B cell (primary cell): ENCODE results near the gene ZFYVE16. TPM values are rescaled to one million over a fixed set of nuclear protein-coding genes. Genes with fewer than 3 reads are reported as not detected.

Source experiments
- ATAC-seq: fragments of 200-7000 bp; cut with Tn5 transposase; one replicate; pipeline ENCODE4 v1.10.0; 2021; ENCODE audit warnings: low read depth, mild to moderate bottlenecking, moderate number of reproducible peaks, moderate library complexity
- CTCF ChIA-PET: fragments of 350-600 bp; sonication (Branson Sonifier 250); formaldehyde crosslinking; loops from one replicate; lab custom pipeline; 2021; ENCODE audit warnings: antibody characterized with exemption, inconsistent platforms; lab: Charles Lee
- POLR2A ChIA-PET: fragments of 350-600 bp; sonication (Branson Sonifier 250); formaldehyde crosslinking; loops from one replicate; lab custom pipeline; 2021; ENCODE audit warnings: antibody characterized with exemption; lab: Charles Lee
- DNase-seq: peaks from one replicate; pipeline ENCODE4 v3.0.0; 2013
- H2AFZ ChIP-seq: 2 replicates; pipeline ENCODE4 v1.6.1; 2012; ENCODE audit warnings: mild to moderate bottlenecking, low read depth, low read length; ENCODE audit not compliant: insufficient read depth, poor library complexity, severe bottlenecking
- H3K27ac ChIP-seq, 2 donors: 1 replicate in 1 of 2; 2 replicates in 1 of 2; pipeline ENCODE4 v1.5.1; 2012 to 2013; ENCODE audit warnings: low read length in 2 of 2, mild to moderate bottlenecking in 2 of 2, moderate library complexity in 1 of 2
- H3K27me3 ChIP-seq, 4 experiments: fragments of 200-600 bp in 1 of 4; sonication (generic) in 1 of 4; replicated peaks in 1 of 4; 1 replicate in 2 of 4; 2 replicates in 2 of 4; pipeline versions ENCODE4 v1.6.1 to v1.7.0; 2013 to 2016; ENCODE audit warnings: low read length in 3 of 4, mild to moderate bottlenecking in 2 of 4, mixed read lengths in 1 of 4, moderate library complexity in 1 of 4; ENCODE audit not compliant: insufficient read depth in 4 of 4, control insufficient read depth in 3 of 4; ENCODE audit errors: control extremely low read depth in 1 of 4
- H3K36me3 ChIP-seq, 2 experiments: replicated peaks in 1 of 2; 1 replicate in 1 of 2; 2 replicates in 1 of 2; pipeline versions ENCODE4 v1.6.1 to v1.7.1; 2013; ENCODE audit warnings: low read length in 1 of 2; ENCODE audit not compliant: insufficient read depth in 2 of 2, control insufficient read depth in 1 of 2; ENCODE audit errors: control extremely low read depth in 1 of 2, extremely low read depth in 1 of 2
- H3K4me1 ChIP-seq, 2 donors: fragments of 200-600 bp in 1 of 2; sonication (generic) in 1 of 2; 1 replicate in 1 of 2; 2 replicates in 1 of 2; pipeline versions ENCODE4 v1.5.1 to v1.6.1; 2013 to 2017; ENCODE audit warnings: low read length in 2 of 2; ENCODE audit not compliant: control insufficient read depth in 2 of 2, insufficient read depth in 2 of 2
- H3K4me2 ChIP-seq: replicated peaks from 2 replicates; pipeline ENCODE3; 2012; ENCODE audit warnings: mild to moderate bottlenecking, low read depth, low read length; ENCODE audit not compliant: poor library complexity, severe bottlenecking
- H3K4me3 ChIP-seq, 5 experiments: fragments of 200-600 bp in 1 of 5; sonication (generic) in 1 of 5; 1 replicate in 3 of 5; 2 replicates in 2 of 5; pipeline versions ENCODE4 v1.5.1 to v1.7.0; 2011 to 2016; ENCODE audit warnings: low read length in 4 of 5, mild to moderate bottlenecking in 4 of 5, low read depth in 2 of 5, control low read depth in 1 of 5, moderate library complexity in 1 of 5; ENCODE audit not compliant: insufficient read depth in 1 of 5; ENCODE audit errors: control extremely low read depth in 1 of 5, extremely low read depth in 1 of 5
- H3K79me2 ChIP-seq: fragments of 200-600 bp; sonication (generic); one replicate; pipeline ENCODE4 v1.6.0; 2016; ENCODE audit warnings: low read length; ENCODE audit not compliant: control insufficient read depth, insufficient read depth
- H3K9ac ChIP-seq: fragments of 200-600 bp; sonication (generic); 2 replicates; pipeline ENCODE4 v1.6.1; 2017; ENCODE audit warnings: mild to moderate bottlenecking, low read length, moderate library complexity
- H3K9me3 ChIP-seq, 3 donors: one replicate each; pipeline versions ENCODE4 v1.6.1 to v1.7.1; 2013; ENCODE audit warnings: low read length in 2 of 3; ENCODE audit not compliant: control insufficient read depth in 2 of 3, insufficient read depth in 1 of 3; ENCODE audit errors: control extremely low read depth in 1 of 3
- H4K20me1 ChIP-seq: 2 replicates; pipeline ENCODE4 v1.6.0; 2012; ENCODE audit warnings: mild to moderate bottlenecking, low read length; ENCODE audit not compliant: insufficient read depth, control insufficient read depth, poor library complexity, severe bottlenecking
- H3K27ac Mint-ChIP-seq: one replicate; pipeline ENCODE4 v1.8.0; 2021; ENCODE audit warnings: mixed read lengths
- H3K27me3 Mint-ChIP-seq: one replicate; pipeline ENCODE4 v1.8.0; 2021; ENCODE audit warnings: mixed read lengths
- H3K4me1 Mint-ChIP-seq: one replicate; pipeline ENCODE4 v1.8.0; 2021; ENCODE audit warnings: mixed read lengths
- H3K4me3 Mint-ChIP-seq: one replicate; pipeline ENCODE4 v1.8.0; 2021; ENCODE audit warnings: mixed read lengths
- H3K9me3 Mint-ChIP-seq: one replicate; pipeline ENCODE4 v1.8.0; 2022; ENCODE audit warnings: mixed read lengths; ENCODE audit not compliant: insufficient read depth
- EZH2 ChIP-seq: IDR thresholded peaks from 2 replicates; pipeline ENCODE4 v1.6.1; 2012; ENCODE audit warnings: borderline replicate concordance, low read depth, mild to moderate bottlenecking, moderate library complexity, low read length; ENCODE audit not compliant: insufficient read depth, poor library complexity, severe bottlenecking
- WGBS: methylation state at CpG from one replicate; pipeline ENCODE4 v1.1.5; 2013; ENCODE audit warnings: missing lambda C conversion rate; ENCODE audit not compliant: insufficient coverage; 5-methylcytosine and 5-hydroxymethylcytosine counted together
- intact Hi-C: fragments of 100-400 bp; cut with micrococcal nuclease; formaldehyde crosslinking; loops from one replicate; pipeline ENCODE4 v1.10.0; 2022
- polyA plus RNA-seq: library from polyadenylated mRNA; depleted of rRNA; stranded (reverse); fragments of >200 nt; gene quantifications from 2 replicates; pipeline ENCODE4 v1.2.3, GENCODE V29; 2012
- total RNA-seq, 2 donors: library from RNA; stranded (reverse); fragments of 120-200 nt in 1 of 2; gene quantifications; 1 replicate in 1 of 2; 2 replicates in 1 of 2; pipeline versions ENCODE4 v1.2.3 to v1.2.4, GENCODE V29; 2013 to 2022
- TF ChIP-seq, protein P1 (sequence below): fragments of 200-600 bp; IDR thresholded peaks from one replicate; pipeline ENCODE4 v1.8.0; 2022; ENCODE audit warnings: antibody characterized with exemption, mild to moderate bottlenecking

Gene ZFYVE16
- total and polyA plus RNA-seq, 2 donors (not counting 1 experiment from before 2014, with no cell fraction given) = 4.7 to 38.3 TPM

DNA sequence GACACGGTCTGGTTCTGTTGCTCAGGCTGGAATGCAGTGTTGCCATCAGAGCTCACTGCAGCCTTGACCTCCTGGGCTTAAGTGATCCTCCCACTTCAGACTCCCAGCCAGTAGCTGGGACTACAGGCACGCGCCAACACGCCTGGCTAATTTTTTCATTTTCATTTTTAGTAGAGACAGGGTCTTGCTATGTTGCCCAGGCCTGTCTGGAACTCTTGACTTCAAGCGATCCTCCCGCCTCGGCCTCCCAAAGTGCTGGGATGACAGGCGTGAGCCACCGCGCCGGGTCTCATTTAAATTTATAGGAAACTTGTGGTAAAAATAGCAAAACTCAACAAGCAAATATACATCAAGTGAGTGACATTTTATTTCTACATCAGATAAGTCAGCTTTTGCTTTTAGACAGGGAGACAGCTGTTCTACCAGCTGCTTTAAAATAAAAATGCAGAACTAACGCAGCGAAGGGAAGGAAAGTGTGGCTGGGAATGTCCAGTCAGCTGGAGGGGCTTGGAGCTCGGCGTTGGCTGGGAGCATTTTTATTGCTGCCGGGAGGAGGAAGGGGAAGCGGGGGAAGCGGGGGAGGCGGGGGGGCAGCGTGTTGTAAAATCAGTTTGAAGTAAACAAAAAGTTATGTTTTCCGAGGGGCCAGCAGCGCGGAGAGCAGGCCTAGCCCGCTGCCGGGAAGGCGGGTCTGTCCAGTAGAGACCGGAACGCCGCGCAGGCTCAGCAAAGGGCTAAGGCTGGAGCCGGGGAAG, 707 bp upstream of the ZFYVE16 start:
- H3K27me3 ChIP-seq = no peaks in the 10 kb centered on the region
- TF ChIP-seq EZH2 = no peak
- TF ChIP-seq, protein P1, sequence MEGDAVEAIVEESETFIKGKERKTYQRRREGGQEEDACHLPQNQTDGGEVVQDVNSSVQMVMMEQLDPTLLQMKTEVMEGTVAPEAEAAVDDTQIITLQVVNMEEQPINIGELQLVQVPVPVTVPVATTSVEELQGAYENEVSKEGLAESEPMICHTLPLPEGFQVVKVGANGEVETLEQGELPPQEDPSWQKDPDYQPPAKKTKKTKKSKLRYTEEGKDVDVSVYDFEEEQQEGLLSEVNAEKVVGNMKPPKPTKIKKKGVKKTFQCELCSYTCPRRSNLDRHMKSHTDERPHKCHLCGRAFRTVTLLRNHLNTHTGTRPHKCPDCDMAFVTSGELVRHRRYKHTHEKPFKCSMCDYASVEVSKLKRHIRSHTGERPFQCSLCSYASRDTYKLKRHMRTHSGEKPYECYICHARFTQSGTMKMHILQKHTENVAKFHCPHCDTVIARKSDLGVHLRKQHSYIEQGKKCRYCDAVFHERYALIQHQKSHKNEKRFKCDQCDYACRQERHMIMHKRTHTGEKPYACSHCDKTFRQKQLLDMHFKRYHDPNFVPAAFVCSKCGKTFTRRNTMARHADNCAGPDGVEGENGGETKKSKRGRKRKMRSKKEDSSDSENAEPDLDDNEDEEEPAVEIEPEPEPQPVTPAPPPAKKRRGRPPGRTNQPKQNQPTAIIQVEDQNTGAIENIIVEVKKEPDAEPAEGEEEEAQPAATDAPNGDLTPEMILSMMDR = no peak
- peak overlapping the region; percentile 87 to 99 (median 92) for H3K4me3 ChIP-seq
- peak overlapping the region; percentile 100 for H2AFZ ChIP-seq
- peak overlapping the region; percentile 99 for H3K27ac Mint-ChIP-seq
- POLR2A ChIA-PET = interaction anchor here (0.6 to 1.2 kb wide), 6 partner anchors 9 to 225 kb away, joined by 3 to 8 read pairs (median 4); partner anchors contain the start of gene SERINC5
- peaks cover 13 to 17% of the 10 kb centered on the region in 2 donors for H3K4me1 ChIP-seq
- ATAC-seq = no peak
- whole genome bisulfite sequencing = 8% methylated on average over 24 of the region's 31 CpGs
- CTCF ChIA-PET = interaction anchor here (0.8 to 1.4 kb wide), 2 partner anchors 61 to 98 kb away, joined by 3 to 4 read pairs; no protein-coding TSS in a partner anchor
- peak overlapping the region; percentile 84 to 95 for H3K27ac ChIP-seq
- H4K20me1 ChIP-seq = no peaks in the 10 kb centered on the region
- peaks cover 43% of the 10 kb centered on the region for H3K79me2 ChIP-seq
- H3K4me1 Mint-ChIP-seq = peaks cover 20% of the 10 kb centered on the region
- H3K27me3 Mint-ChIP-seq = no peaks in the 10 kb centered on the region
- no peaks in the 10 kb centered on the region for H3K9me3 Mint-ChIP-seq
- no peaks in the 10 kb centered on the region for H3K36me3 ChIP-seq
- DNase-seq = no peak
- intact Hi-C loops = loop anchor here (1.0 to 10.0 kb wide), 8 partner anchors 8 to 1172 kb away; partner anchors contain the start of genes JMY, MTX3, SERINC5 and TENT2
- H3K9me3 ChIP-seq = no peaks in the 10 kb centered on the region
- peak overlapping the region; percentile 93 for H3K4me2 ChIP-seq
- peak overlapping the region; percentile 97 for H3K9ac ChIP-seq
- peak overlapping the region; percentile 97 for H3K4me3 Mint-ChIP-seq
